Erythroblast (primary cell): ENCODE data around the gene MRPL9.
A peak's percentile ranks its signal among the peaks of the same experiment; 100 is the strongest.
"Not testable (repeated sequence)": the region's sequence is repeated elsewhere in the genome, so short reads cannot be mapped to it uniquely, and the experiment has no call there.

Experiments used
- DNase-seq, 2 experiments: peaks; one replicate each; lab custom pipeline; 2025; lab: John Stamatoyannopoulos, UW
- GATA1 ChIP-seq: IDR thresholded peaks from 2 replicates; pipeline ENCODE4 v1.6.1; 2011; ENCODE audit warnings: low read depth, mild to moderate bottlenecking, control low read depth, low read length, moderate library complexity
- POLR2A ChIP-seq: IDR thresholded peaks from 2 replicates; pipeline ENCODE4 v1.6.1; 2011; ENCODE audit warnings: mild to moderate bottlenecking, low read length

MRPL9 gene

GRCh38 chr1:151775894-151776664 lies 12.8 kb upstream of the MRPL9 start:
- no peak for TF ChIP-seq GATA1
- TF ChIP-seq POLR2A = no peak
- peak in 1 of 2 experiments; percentile 12 for DNase-seq

GRCh38 chr1:151774256-151774922 lies 11.1 kb upstream of the MRPL9 start:
- no peak for TF ChIP-seq GATA1
- no peak for TF ChIP-seq POLR2A

DNA sequence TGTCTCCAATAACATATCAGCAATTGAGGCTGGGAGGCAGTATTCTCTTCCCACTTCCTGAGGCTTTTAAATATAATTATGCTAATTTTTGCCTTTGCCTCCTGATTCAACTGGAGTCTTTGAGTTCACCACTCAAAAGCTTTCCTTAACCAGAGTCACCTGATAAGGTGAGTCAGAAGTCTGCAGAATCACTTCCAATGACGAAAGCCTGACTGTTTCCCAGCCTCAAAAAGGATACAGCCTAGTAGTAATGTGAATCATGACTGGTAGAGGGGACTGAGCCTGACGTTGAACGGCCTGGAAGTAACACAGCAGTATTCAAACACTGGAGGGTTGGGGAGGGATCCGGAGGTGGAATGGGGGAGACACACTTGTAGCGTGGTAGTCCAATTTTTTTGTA lies 10.4 kb upstream of the MRPL9 start:
- DNase-seq = peak in 1 of 2 experiments; percentile 34
- TF ChIP-seq GATA1 (no peak), POLR2A (no peak)

More at GRCh38 chr1:151774256-151774922, 11.1 kb upstream of the MRPL9 start:
- peak; percentile 78 to 88 for DNase-seq

DNA sequence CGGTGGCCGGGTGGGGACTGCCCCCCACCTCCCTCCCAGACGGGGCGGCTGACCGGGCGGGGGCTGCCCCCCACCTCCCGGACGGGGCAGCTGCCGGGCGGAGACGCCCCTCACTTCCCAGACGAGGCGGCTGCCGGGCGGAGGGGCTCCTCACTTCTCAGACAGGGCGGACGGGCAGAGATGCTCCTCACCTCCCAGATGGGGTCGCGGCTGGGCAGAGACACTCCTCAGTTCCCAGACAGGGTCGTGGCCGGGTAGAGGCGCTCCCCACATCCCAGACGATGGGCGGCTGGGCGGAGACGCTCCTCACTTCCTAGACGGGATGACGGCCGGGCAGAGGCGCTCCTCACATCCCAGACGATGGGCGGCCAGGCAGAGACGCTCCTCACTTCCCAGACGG lies 6.0 kb upstream of the MRPL9 start:
- DNase-seq = not testable (repeated sequence)

DNA sequence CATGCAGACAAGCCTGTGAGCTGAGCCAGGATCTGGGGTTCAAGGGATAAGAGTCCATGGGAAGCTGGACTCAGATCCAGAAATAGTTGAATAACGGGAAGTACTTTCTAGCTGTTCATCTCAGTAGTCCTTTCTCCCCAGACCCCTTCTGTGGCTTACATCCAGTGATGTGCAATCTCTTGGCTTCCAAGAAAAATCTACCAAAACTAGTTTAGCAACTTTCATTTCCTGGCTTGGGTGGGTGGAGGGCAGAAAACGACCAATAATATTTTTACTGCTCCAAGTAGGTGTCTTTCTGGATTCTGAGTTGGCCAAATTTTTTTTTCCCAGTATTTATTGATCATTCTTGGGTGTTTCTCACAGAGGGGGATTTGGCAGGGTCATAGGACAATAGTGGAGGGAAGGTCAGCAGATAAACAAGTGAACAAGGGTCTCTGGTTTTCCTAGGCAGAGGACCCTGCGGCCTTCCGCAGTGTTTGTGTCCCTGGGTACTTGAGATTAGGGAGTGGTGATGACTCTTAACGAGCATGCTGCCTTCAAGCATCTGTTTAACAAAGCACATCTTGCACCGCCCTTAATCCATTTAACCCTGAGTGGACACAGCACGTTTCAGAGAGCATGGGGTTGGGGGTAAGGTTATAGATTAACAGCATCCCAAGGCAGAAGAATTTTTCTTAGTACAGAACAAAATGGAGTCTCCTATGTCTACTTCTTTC lies 5.2 kb upstream of the MRPL9 start:
- not testable (repeated sequence) for DNase-seq

DNA sequence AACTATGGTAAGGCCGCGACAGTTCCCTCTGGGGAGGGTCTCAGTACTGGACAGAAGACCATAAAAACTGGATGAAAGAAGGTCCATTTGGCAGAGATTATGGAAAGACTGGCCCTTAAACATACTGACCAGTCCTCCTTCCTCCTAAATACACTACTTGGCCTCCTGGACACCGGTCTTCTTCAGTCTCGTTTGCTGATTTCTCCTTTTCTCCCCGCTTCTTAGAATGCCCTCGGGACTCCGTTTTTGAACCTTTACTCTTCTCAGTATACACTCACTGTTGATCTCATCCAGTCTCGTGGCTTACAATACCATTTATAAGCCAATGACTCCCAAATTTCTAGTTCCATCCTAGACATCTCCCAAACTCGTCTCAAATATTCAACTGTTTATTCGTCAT lies 694 bp upstream of the MRPL9 start:
- peak in 1 of 2 experiments; percentile 48 for DNase-seq
- TF ChIP-seq POLR2A = no peak
- no peak for TF ChIP-seq GATA1

DNA sequence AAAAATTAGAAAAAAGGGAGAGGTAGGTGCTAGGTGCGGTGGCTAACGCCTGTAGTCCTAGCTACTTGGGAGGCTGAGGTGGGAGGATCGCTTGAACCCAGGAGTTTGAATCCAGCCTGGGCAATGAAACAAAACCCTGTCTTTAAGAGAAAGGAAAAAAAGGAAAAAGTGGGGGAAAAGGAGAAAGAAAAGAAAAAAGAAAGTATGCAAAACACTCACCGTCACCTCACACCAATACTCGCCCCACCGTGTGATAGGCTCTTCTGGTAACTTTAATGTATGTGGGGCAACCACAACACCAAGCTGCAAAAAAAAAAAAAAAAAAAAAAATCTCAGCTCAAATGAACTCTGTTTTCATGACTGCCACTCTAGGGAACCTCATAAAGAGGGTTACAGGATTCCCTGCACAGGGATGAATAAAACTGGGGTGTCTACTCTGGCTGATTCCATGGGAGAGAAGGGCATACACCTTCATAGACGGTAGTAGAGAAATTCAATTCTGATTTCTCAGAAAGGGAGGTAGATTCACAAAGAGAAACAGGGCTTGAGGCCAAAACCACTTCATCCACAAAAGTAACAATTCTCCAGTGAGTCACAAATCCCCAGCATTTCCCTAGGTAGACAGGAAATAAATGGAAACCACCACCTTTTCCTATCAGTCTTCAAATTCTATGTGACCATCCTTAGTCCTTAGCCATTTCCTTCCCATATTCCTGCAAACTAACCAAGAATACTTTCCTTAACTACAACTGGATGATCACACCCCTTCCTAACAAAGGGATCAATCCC lies 2.5 kb downstream of the MRPL9 start:
- DNase-seq = no peak
- no peak for TF ChIP-seq POLR2A
- no peak for TF ChIP-seq GATA1

- DNase-seq = no peak
- TF ChIP-seq POLR2A (no peak), GATA1 (no peak)
Observed at GRCh38 chr1:151759241-151759640, 4.1 kb downstream of the MRPL9 start.

DNA sequence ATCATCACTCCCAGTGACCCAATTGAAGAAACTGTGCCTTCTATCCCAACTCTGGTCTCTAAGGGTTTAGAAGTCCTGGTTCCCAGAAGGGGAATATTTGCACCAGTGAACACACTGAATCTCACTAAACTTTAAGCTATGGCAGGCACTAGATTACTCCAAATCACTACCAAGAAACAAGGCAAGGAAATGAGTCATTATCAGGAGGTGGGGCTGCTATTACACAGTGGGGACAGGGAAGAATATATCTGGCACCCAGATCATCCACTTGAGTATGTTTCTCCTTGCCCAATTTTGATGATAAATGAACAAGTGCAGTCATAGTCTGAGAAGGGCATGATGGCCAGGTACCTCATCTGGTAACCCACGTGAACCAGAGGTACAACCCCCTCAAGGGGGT lies 7.0 kb downstream of the MRPL9 start:
- no peak for DNase-seq

GRCh38 chr1:151741516-151741915 lies 21.8 kb downstream of the MRPL9 start:
- DNase-seq = no peak
- no peak for TF ChIP-seq GATA1

More for the DNA sequence above, 7.0 kb downstream of the MRPL9 start:
- TF ChIP-seq GATA1 = no peak
- no peak for TF ChIP-seq POLR2A

DNA sequence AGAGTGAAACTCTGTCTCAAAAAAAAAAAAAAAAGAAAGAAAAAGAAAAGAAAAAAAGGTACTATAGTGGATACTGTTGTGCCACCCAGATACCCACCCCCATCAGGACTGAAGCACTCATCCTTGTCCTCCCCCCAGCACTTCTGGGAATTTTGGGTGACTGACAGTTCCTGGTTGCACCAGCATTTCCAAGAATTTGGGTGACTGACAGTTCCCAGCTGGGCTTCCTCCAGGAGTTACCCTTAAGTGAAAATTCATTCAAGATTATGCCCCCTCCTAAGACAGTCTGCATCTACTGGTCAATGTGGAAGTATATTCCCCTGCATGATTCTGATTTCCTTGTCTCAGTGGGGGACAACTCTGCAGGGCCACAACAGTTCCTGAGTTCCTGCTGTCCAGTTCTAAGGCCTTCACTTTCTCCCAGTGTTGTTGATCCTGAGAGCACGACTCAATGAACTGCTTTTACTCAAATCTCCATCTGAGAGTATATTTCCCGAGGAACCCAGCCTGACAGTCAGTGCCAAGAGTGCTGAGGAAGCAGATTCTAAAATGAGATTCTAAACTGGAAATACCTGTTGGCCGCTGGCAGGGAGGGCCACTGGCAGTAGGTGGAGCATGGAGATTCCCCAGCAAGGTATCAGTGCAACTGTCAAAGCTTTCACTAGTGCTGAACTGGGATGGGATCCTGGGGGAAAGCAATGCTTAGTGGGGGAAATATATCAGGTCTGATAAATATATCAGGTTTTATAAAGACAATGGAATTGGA lies 23.5 kb downstream of the MRPL9 start:
- DNase-seq = no peak
- no peak for TF ChIP-seq GATA1
- TF ChIP-seq POLR2A = no peak

DNA sequence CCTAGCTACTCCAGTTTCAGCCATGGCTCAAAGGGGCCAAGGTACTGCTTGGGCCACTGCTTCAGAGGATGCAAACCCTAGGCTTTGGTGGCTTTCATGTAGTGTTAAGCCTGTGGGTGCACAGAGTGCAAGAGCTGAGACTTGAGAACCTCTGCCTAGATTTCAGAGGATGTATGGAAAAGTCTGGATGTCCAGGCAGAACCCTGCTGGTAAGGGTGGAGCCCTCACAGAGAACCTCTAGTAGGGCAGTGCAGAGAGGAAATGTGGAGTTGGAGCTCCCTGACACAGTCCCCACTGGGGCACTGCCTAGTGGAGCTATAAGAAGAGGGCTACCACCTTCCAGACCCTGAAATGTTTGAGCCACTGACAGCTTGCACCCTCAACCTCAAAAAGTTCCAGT lies 25.8 kb downstream of the MRPL9 start:
- TF ChIP-seq GATA1 = no peak
- TF ChIP-seq POLR2A = no peak
- no peak for DNase-seq

GRCh38 chr1:151737026-151737425 lies 26.3 kb downstream of the MRPL9 start:
- DNase-seq = no peak
- TF ChIP-seq POLR2A = no peak
- TF ChIP-seq GATA1 = no peak

GRCh38 chr1:151733995-151734394 lies 29.3 kb downstream of the MRPL9 start:
- not testable (repeated sequence) for DNase-seq
